GM19372 (cell line): Measurements from ENCODE around the gene COL4A1.

Experiments
- ATAC-seq: cut with Tn5 transposase; IDR thresholded peaks from one replicate; pipeline ENCODE4 v1.9.1; 2021; ENCODE audit warnings: mild to moderate bottlenecking, low read depth, moderate library complexity; ENCODE audit not compliant: unreplicated experiment

COL4A1 gene

DNA sequence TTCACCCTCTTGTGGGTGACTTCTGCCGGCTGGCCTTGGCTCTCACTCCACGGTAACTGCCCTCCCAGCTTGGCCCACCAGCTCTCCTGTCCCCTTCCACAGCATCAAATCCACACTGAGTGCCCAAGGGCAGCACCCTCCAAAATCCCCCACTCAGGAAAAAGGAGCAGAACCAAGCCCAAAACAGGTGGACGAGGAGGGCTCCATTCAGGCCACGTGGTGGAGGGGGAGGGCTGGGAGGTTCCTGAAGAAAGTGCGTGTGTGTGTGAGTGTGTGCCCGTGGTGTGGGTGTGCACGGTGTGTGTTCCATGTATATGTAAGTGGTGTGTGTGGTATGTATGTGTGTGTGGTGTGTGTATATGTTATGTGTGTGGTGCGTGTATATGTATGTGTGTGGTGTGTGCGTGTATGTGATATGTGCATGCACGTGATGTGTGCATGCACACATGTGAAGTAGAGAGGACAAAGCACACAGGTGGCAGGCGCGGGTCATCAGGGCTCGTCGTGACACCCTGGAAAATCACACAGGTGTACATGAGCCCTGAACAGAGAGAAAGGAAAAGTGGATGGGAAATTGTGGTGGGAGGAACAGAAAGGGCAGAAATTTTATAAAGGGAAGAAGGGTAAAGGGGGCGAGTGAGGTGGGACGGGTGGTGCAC lies 76.9 kb downstream of the COL4A1 start:
- ATAC-seq: no peak

DNA sequence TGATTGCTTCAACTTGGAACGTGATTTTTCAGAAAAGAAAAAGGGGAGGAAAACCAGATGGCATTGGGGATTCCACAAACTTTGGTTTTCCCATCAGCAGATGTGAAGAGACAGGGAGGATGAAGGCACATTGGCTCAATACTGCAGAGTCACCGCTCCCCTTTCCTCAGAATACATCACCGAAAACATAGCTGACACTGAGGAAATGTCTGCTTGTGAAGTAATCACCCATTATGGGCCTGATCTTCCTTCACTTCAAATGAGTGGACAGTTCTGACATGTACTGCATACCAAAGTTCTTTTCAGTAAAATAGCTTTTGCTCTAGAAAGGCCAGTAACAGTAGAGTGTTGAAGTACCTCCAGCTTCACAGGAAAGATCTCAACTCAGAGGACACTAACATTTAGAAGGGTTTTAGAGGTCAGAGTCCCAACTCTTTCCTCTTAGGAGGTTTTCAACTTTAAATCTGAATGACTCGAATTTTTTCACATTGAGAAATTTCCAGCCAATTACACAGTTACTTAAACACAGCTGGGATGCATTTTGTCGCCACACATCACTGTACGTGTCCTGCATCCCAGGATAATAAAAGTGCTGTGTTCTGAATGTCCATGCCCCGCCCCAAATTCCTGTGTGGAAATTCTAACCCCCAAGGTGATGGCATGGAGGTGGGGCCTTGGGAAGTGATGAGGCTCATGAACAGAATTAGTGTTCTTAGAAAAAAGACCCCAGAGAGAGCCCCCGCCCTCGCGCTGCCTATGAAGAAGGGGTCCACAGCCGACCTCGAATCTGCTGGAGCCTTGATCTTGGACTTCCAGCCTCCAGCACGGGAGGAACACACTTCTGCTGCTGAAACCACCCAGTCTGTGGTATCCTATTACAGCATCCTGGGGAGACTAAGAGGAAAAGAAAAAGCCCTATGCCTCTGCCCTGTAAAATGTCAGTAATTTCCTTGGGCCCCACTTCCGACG lies 77.7 kb downstream of the COL4A1 start:
- ATAC-seq: no peak

DNA sequence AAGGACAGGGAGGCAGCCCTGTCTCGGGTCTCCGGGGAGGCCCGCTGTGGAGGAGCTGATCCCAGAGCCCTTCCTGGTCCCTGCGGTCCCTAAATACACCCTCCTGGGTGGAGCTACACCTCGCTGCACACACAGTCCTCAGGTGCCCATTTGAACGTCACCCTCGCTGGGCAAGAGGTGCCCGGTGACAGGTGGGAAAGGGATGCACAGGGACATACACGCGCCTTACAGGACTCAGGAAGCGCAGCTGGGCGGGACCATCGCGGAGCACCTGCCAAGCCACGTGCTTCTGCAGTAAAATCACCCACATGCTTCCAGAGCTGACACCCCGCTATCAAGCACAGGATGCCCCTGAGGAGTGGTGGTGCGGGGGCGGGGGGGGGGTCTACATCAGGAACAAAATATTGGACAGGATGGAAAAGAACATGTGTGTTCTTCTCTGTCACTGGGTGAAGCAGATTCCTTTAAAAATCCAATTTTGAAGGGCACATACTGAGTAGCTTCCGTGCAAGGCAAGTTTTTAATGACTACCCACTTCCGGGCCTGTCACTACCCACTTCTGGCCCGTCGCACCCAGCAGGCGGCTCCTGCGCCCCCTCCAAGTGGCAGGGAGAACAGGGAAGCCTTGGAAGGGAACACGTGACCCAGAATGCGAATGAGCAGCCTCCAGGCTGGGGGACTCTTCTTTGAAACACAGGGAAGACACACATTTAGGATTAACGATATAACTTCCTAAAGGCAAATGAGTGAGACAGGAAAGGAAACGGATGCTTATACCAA lies 78.9 kb downstream of the COL4A1 start:
- ATAC-seq: no peak

DNA sequence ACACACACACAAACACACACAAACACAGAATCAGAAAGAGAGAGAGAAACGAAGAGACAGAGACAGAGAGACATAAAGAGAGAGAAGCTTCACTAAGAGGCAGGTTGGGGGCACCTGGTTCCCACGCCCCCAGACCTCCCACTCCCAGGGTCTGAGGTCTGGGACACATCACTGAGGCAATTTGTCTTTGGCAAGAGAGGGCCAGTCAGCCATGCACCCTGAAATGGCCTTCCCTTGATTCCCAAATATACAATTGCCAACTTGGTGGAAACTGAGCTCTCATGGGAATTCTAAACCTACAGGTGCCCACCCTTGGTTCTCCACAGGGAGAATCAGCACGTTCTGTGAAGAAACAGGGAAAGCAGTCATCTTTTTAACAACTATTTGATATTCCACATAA lies 79.5 kb downstream of the COL4A1 start:
- ATAC-seq: no peak

DNA sequence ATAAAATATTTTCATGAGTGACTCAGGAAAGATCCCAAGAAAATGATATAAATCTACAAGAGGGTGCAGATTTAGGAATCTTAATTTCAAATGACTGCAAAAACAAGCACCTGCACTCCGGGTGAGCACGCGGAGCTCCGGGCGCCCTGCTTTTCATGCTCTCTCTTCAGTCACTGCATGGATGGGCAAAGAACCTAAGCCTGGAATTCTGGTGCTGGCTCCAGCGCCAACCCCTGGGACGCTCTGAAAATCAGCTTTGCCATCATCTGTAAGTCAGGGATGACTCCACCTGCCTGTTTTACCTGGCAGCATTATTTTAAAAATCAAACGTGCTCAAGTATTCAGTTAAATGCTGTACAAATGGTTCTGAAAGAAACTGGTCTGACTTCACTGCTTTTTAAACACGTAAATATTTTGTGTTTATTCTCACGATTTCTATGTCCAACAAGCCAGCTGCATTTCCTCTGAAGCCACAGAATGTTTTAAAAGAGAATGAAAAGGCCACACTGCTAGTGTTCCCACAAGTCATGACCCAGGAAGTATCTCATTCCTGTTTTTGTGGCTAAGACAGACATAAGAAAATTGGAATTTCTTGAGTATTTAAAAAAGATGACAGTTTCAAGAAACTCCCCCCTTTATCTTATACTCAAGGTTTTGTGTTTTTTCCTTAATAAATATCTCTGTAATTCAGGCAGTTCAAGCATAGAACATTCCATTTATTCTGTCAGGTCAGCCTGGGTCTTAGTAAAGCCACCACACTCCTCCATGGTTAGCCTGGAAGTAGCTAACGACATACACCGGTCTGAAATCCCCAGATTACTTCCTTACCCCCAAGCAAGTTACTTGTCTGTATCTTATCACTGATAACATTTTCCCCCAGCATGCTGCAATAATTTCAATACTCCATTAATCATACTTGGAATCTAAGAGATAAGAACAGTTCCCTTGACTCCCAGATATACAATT lies 81.1 kb downstream of the COL4A1 start:
- no peak for ATAC-seq

DNA sequence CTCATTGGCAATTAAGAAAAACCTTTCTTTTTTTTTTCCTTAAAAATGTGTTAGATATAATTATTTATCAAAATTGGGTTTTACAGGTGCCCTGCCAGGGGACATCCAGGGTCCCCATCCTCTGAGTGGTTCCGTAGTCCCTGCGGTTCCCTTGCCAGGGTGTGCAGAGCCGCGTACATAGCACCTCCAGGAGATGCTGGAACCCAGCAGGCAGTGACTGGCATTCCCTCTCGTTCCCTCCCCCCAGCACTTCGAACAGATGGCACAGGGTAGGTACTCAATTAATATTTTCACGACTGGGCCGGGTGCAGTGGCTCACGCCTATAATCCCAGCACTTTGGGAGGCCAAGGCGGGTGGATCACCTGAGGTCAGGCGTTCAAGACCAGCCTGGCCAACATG lies 82.0 kb downstream of the COL4A1 start:
- no peak for ATAC-seq

DNA sequence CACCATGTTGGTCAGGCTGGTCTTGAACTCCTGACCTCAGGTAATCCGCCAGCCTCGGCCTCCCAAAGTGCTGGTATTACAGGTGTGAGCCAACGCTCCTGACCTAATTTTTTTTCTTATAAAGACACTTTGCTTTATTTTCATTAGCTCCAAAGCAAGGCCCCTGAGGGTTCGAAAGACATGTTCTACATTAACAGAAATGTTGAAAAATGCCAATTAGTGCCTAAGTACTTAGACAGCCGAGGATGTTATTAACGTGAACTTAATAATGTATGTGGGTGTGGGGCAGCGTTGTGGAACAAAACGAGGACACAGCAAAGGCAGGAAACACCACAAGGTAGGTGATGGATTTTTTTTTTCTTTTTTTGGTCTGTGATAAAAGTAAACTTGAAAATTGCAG lies 82.4 kb downstream of the COL4A1 start:
- ATAC-seq: no peak

DNA sequence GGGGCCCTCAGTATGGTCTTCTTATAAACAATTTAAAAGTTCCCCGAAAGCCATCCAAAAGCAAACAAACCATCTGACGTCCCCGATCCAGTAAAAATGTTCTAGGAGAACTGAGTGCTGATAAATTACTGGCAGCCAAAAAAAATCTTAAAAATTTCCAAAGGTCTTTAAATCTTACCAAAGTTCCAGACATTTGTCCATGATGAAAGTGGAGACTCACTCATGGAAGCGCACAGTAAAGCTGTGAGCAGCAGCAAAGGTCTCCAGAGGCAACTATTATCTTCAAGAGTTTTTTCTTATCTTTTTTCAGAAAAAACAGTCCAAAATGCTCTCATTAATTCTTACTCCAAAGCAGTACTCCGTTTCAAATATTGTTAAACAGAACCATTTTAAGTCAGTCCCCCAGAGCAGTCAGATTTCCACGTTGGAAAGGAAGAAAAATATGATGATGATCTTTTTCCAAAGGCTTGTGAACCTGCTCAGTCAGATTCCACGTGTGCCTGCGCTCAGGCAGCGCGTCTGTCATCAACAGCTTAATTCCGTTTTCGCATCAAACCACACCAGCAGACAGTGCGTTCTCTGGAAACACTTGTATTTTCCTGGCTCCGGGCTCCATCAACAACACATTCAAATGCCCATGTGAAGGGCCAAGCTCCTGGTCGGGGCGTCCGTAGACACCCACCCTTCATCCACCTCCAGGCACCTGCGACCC lies 85.4 kb downstream of the COL4A1 start:
- ATAC-seq: no peak

DNA sequence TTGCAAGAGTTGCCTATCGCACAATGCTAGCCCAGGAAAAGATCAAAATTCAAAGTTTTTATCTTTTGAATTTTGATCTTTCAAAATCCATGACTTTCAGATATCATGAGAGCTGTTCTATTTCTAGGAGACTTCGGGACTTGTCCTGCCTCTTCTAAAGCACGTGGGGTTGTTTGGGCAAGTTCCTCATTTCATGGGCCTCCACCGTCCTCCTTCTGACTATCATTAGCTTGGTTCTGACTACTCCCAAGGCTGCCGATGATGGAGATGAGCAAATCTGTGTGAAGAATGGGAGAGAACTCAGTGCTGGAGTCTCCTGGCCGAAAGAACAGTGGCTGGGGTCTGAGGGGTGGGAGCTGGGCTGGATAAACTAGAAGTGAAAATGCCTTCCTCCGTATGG lies 86.5 kb downstream of the COL4A1 start:
- no peak for ATAC-seq

DNA sequence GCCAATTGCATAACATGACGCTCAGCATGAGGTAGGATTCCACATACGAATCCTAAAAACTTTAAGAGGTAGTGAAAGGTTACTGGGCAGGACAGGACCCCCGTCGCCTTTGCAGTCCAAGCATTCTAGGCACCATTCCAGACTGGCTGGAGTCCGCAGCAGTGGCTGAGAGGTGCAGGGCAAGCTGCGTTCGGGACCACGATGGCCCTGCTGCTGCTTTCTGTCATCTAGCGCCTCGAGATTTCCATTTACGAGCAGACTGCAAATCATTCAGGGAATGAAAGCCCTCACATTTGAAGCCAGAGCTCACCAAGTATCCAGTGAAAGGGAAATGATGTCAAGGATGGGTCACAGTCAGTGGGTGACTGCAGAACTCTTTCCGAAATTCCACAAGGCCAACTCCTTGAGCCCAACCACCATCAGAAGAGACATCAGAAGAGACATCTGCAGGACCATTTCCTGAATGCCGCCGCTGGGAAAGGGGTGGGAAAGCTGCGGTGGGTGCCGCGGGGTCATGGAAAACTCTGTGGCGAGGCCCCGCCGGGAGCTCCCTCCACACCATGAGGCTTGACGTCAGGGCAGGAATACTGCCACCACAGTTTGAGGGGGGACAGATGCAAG lies 88.3 kb downstream of the COL4A1 start:
- ATAC-seq: no peak

DNA sequence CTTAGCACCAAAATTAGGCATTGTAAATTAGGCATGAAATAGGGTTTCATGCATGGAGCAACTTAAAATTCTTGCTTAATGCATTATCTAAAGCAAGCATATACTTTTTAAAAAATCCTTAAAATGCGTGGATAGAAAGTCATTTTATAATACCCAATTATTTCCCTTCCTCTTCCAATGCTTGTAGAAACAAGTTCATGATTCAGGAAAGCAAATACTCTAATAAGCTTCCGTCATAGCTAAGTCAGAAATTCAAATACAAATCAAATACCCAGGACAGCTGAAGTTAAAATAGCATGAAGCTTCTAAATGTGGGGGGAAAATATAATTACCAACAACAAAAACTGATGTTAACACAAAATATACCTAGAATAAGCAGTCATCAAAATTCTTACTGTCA lies 89.1 kb downstream of the COL4A1 start:
- no peak for ATAC-seq

DNA sequence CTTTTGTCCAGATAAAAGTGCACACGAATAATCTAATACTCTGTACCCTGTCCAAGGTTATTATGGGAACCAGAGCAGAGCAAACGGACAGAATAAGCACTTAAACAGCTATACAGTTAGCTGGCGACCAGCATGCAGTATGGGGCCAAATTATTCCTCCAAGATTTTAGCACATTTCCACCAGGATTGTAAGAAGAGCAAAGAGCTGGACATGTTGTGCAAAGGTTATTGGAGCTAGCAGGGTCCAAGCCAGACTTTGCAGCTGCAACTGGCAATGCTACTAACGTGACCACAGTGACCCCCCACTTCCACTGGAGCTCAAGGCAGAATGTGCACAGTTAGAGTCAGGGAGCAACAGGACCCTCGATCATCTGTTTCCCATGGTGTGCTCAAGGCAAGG lies 89.9 kb downstream of the COL4A1 start:
- no peak for ATAC-seq

DNA sequence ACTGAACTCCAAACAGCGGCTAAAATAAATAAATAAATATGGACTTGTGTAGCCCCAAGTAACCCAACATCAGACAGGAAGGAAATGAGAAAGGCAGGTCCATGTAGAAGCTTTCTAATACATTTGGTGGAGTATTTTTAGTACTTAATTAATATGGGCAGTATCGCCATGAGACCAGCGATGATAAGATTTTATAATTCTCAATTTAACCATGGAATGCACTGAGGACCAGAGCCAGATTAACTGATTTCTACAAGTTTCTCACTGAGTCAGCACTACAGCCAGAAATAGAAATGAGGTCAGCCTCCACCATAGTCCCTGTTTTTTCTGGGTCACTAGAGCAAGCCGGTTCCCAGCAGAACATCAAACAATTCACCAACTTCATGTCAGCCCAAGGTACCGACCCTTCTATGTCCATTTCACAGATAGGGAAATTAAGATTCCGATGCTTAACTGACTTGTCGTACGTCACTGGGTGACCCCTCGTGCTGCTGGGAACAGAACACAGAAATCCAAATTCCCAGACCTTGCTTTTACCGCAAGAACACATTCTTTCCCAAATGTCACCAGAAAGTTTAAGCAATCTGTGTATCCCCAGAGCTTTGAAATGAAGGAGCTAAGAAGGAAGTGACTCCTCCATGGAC lies 90.4 kb downstream of the COL4A1 start:
- no peak for ATAC-seq

DNA sequence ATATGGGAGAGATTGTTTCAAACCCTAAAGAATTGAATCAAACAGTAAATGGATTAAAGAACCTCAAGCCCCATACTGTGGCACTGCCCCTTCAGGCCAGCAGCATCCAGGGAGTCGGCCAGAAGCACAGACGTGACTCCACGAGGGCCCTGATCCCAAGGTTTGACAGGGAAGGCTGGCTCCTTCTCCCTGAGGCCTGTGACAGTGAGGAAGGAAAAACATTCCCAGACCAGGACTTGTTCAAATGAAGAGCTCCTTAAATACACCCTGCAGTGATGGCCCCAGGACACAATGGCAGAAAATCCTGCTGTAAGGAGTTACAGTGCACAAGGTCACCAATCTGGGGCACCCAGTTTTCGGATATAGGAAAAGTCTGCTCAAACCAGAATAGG lies 91.0 kb downstream of the COL4A1 start:
- ATAC-seq: no peak

DNA sequence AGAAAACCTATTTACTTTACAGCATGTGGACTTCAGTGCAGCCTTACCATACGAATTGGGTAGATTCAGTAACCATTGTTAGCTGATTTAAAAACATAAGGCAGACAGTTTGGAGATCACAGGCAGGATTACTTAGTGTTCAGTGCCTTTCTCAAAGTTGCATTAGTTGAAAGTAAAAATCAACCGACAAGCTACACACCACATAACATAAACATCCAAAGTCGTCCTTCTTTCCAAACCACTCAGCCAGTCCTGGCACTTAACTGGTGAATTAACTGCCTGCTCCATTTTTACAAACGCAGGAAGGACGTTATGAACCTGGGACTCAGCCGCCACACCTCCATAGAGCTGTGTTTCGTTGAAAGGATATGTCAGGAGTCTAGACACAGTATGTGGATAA lies 91.4 kb downstream of the COL4A1 start:
- no peak for ATAC-seq

DNA sequence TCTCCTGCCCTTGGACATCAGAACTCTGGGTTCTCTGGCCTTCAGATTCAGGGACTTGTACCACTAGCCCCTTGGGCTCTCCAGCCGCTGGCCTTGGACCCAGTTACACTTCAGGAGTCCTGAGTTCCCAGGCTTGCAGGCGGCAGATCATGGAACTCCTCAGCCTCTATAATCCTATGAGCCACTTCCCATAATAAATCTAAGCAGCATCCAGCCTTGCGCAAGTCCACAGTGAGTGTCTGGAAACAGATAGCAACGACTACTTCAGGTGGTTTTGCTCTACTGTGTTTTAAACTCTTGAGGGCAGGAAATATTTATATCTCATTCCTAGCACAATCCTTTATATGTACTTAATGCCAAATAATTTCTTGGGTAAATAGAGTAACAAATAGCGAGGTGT lies 92.3 kb downstream of the COL4A1 start:
- no peak for ATAC-seq

DNA sequence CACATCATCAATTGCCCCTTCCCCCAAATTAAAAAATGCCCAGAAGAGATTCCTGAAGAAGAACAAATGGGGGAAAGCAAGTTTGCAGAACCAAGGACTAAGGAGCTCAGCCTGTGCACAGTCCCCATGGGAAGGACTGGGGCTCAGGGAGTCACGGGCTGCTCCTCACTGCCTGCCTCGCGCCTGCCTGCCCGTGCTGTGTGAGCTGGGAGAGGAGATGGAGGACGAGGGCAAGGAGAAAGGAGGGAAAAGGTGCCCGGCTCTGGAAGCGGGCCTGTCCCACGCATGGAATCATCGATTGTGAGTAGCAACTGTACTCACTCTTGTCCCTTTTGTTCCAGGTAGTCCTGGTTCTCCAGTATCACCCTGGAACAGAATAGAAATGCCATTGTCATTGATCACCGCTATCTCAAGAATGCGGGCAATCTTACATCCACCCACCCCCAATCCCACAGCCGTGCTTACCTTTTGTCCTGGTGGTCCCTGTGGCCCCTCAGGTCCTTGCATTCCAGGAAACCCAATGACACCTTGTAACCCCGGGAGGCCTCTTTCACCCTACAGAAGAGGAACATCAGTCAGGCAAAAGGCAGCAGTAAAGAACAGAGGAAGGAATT lies 93.4 kb downstream of the COL4A1 start:
- ATAC-seq: no peak

DNA sequence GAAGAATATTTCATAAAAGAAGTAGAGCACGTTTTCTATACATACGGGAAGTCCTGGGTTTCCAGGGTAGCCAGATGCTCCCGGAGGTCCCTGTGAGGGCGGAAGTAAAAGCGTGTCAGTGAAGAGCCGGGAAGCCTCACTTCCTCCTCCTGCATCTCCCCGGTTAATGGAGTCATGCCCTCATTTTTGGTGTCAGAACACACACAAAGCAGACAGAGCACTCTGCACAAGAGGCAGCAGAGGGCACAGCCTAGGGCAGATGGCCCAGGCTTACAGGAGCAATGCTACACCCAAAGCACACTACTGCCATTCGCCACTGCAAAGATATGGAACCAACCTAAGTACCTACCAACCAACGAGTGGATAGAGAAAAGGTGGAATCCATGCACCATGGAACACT lies 94.4 kb downstream of the COL4A1 start:
- ATAC-seq: no peak
